ENCODE results near the gene PLEKHG4B. TPM values are rescaled to one million over a fixed set of nuclear protein-coding genes. Genes with fewer than 3 reads are reported as not detected.

PLEKHG4B gene
- polyA plus RNA-seq, 3 donors = not detected

GRCh38 chr5:85334-85995 is 6.5 kb upstream of the PLEKHG4B start:
- H3K4me1 ChIP-seq (ENCODE audit: control insufficient read depth in 1 of 2, insufficient read depth in 2 of 2, low read length in 2 of 2) = no peaks in the 10 kb centered on the region
- H3K27me3 ChIP-seq (ENCODE audit: control insufficient read depth in 2 of 2, insufficient read depth in 2 of 2, low read length in 2 of 2) = peaks cover 0 to 6% of the 10 kb centered on the region in 2 donors
- H3K36me3 ChIP-seq (replicated peaks in 1 of 2; ENCODE audit: control insufficient read depth in 1 of 2, insufficient read depth in 2 of 2, low read length in 2 of 2) = no peaks in the 10 kb centered on the region
- 89% methylated on average over 12 of the region's 22 CpGs for WGBS (ENCODE audit: insufficient coverage)
- no peak overlapping the region for H3K9ac ChIP-seq (ENCODE audit: insufficient read depth, low read length, poor library complexity, severe bottlenecking)
- Mint-ChIP-seq H3K27ac (no peak overlapping the region), H3K27me3 (ENCODE audit: low read depth in 3 of 3) (peaks cover 5 to 12% (median 8%) of the 10 kb centered on the region in 3 donors), H3K4me1 (no peaks in the 10 kb centered on the region), H3K36me3 (no peaks in the 10 kb centered on the region), H3K9me3 (peaks cover 0 to 10% (median 1%) of the 10 kb centered on the region in 7 donors), H3K4me3 (no peak overlapping the region)
- no peak overlapping the region for H3K27ac ChIP-seq (ENCODE audit: low read depth in 1 of 2, low read length in 2 of 2)
- no peak overlapping the region for H3K4me3 ChIP-seq (replicated peaks in 1 of 3; ENCODE audit: low read depth in 2 of 3, low read length in 3 of 3)
- intact Hi-C loops (cut with micrococcal nuclease) = no loop called here
- no peak overlapping the region for H3K4me2 ChIP-seq (replicated peaks; ENCODE audit: extremely low read depth, low read length, poor library complexity, severe bottlenecking)
- no peaks in the 10 kb centered on the region for H4K20me1 ChIP-seq (ENCODE audit: insufficient read depth, low read length)
- H2AFZ ChIP-seq (ENCODE audit: insufficient read depth, low read depth, low read length, poor library complexity, severe bottlenecking) = no peak overlapping the region
- no peak for DNase-seq
- H3K79me2 ChIP-seq (ENCODE audit: insufficient read depth, low read length) = no peaks in the 10 kb centered on the region
- TF ChIP-seq, protein P1, sequence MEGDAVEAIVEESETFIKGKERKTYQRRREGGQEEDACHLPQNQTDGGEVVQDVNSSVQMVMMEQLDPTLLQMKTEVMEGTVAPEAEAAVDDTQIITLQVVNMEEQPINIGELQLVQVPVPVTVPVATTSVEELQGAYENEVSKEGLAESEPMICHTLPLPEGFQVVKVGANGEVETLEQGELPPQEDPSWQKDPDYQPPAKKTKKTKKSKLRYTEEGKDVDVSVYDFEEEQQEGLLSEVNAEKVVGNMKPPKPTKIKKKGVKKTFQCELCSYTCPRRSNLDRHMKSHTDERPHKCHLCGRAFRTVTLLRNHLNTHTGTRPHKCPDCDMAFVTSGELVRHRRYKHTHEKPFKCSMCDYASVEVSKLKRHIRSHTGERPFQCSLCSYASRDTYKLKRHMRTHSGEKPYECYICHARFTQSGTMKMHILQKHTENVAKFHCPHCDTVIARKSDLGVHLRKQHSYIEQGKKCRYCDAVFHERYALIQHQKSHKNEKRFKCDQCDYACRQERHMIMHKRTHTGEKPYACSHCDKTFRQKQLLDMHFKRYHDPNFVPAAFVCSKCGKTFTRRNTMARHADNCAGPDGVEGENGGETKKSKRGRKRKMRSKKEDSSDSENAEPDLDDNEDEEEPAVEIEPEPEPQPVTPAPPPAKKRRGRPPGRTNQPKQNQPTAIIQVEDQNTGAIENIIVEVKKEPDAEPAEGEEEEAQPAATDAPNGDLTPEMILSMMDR (IDR thresholded peaks at IDR 0.05) = no peak
- H3K9me3 ChIP-seq (replicated peaks in 1 of 2; ENCODE audit: control insufficient read depth in 1 of 2, insufficient read depth in 1 of 2, low read length in 2 of 2) = no peaks in the 10 kb centered on the region

- intact Hi-C loops (cut with micrococcal nuclease) = no loop called here
- no peaks in the 10 kb centered on the region for H4K20me1 ChIP-seq (ENCODE audit: insufficient read depth, low read length)
- H3K4me3 Mint-ChIP-seq = no peak overlapping the region
- H3K79me2 ChIP-seq (ENCODE audit: insufficient read depth, low read length) = no peaks in the 10 kb centered on the region
- TF ChIP-seq, protein P1 (IDR thresholded peaks at IDR 0.05) = no peak
- peaks cover 31 to 41% (median 37%) of the 10 kb centered on the region in 3 donors for H3K27me3 Mint-ChIP-seq (ENCODE audit: low read depth in 3 of 3)
- 88% methylated on average over 15 of the region's 17 CpGs for WGBS (ENCODE audit: insufficient coverage)
- H3K36me3 Mint-ChIP-seq = no peaks in the 10 kb centered on the region
- no peak overlapping the region for H3K4me2 ChIP-seq (replicated peaks; ENCODE audit: extremely low read depth, low read length, poor library complexity, severe bottlenecking)
- no peaks in the 10 kb centered on the region for H3K4me1 ChIP-seq (ENCODE audit: control insufficient read depth in 1 of 2, insufficient read depth in 2 of 2, low read length in 2 of 2)
- peaks cover 5% of the 10 kb centered on the region for H3K4me1 Mint-ChIP-seq
- no peaks in the 10 kb centered on the region for H3K36me3 ChIP-seq (replicated peaks in 1 of 2; ENCODE audit: control insufficient read depth in 1 of 2, insufficient read depth in 2 of 2, low read length in 2 of 2)
- no peak for DNase-seq
- H3K9me3 ChIP-seq (replicated peaks in 1 of 2; ENCODE audit: control insufficient read depth in 1 of 2, insufficient read depth in 1 of 2, low read length in 2 of 2) = no peaks in the 10 kb centered on the region
- H3K27me3 ChIP-seq (ENCODE audit: control insufficient read depth in 2 of 2, insufficient read depth in 2 of 2, low read length in 2 of 2) = peaks cover 12 to 33% of the 10 kb centered on the region in 2 donors
- no peak overlapping the region for H3K4me3 ChIP-seq (replicated peaks in 1 of 3; ENCODE audit: low read depth in 2 of 3, low read length in 3 of 3)
- peak overlapping the region in 2 of 7 donors; percentile 27 to 38 for H3K27ac Mint-ChIP-seq
- no peak overlapping the region for H3K27ac ChIP-seq (ENCODE audit: low read depth in 1 of 2, low read length in 2 of 2)
- peaks cover 0 to 12% (median 0%) of the 10 kb centered on the region in 7 donors for H3K9me3 Mint-ChIP-seq
- H3K9ac ChIP-seq (ENCODE audit: insufficient read depth, low read length, poor library complexity, severe bottlenecking) = no peak overlapping the region
- no peak overlapping the region for H2AFZ ChIP-seq (ENCODE audit: insufficient read depth, low read depth, low read length, poor library complexity, severe bottlenecking)
Observed at GRCh38 chr5:89337-90286, 2.4 kb upstream of the PLEKHG4B start.

Data from CD14-positive monocyte (primary cell).